Fibroblast of peridontal ligament (primary cell): ENCODE measurements around the gene UNG.

Experiments used
- DNase-seq: peaks from one replicate; pipeline ENCODE4 v3.0.0-alpha.2; 2010; ENCODE audit errors: extremely low read depth

The UNG gene

GRCh38 chr12:109089683-109090082, 7.7 kb upstream of the UNG start:
- no peak for DNase-seq

GRCh38 chr12:109092497-109093021, 4.8 kb upstream of the UNG start:
- no peak for DNase-seq

GRCh38 chr12:109093022-109093918, 4.1 kb upstream of the UNG start, which contains the start of gene ALKBH2:
ALKBH2 (minus strand) TSS chr12:109093472; CDS start chr12:109092786, 686 bp downstream.
- DNase-seq: peak; percentile 88

- no peak for DNase-seq
Observed at GRCh38 chr12:109097140-109097434, 310 bp upstream of the UNG start.

GRCh38 chr12:109098183-109098604, 797 bp downstream of the UNG start:
- DNase-seq: peak; percentile 67

GRCh38 chr12:109098651-109099050, 1.3 kb downstream of the UNG start:
- peak; percentile 40 for DNase-seq

GRCh38 chr12:109099431-109100020, 2.1 kb downstream of the UNG start:
- no peak for DNase-seq

- no peak for DNase-seq
Observed at GRCh38 chr12:109100741-109101140, 3.3 kb downstream of the UNG start.

- no peak for DNase-seq
Observed at GRCh38 chr12:109102491-109102890, 5.1 kb downstream of the UNG start.

- DNase-seq: no peak
Observed at GRCh38 chr12:109105176-109105575, 7.8 kb downstream of the UNG start.

- DNase-seq: no peak
Observed at GRCh38 chr12:109109746-109110350, 12.5 kb downstream of the UNG start.

- peak; percentile 77 for DNase-seq
Observed at GRCh38 chr12:109110988-109111495, 13.6 kb downstream of the UNG start.

GRCh38 chr12:109112720-109113465, 15.5 kb downstream of the UNG start:
- no peak for DNase-seq

- DNase-seq: no peak
Observed at GRCh38 chr12:109113661-109114321, 16.4 kb downstream of the UNG start.

GRCh38 chr12:109114644-109115043, 17.2 kb downstream of the UNG start:
- DNase-seq: no peak

- DNase-seq: no peak
Observed at GRCh38 chr12:109115404-109115757, 18.0 kb downstream of the UNG start.

GRCh38 chr12:109115758-109116610, 18.6 kb downstream of the UNG start, which contains the start of gene ACACB:
ACACB (plus strand) TSS chr12:109116587; CDS start chr12:109139406, 22,819 bp downstream.
- DNase-seq: no peak

- DNase-seq: no peak
Observed at GRCh38 chr12:109116611-109116949, 19.2 kb downstream of the UNG start.

- DNase-seq: no peak
Observed at GRCh38 chr12:109120095-109120494, 22.7 kb downstream of the UNG start.

- DNase-seq: no peak
Observed at GRCh38 chr12:109120557-109120956, 23.2 kb downstream of the UNG start.
